ENCODE measurements around the gene IGFBP1. TPM values are rescaled to one million over a fixed set of nuclear protein-coding genes. Genes with fewer than 3 reads are reported as not detected.

IGFBP1 gene
- total and polyA plus RNA-seq, 2 of the 13 experiments (the other 11 are each of a cell fraction or from before 2014, with no cell fraction given), result 5.4 to 885 TPM

GRCh38 chr7:45885264-45885882 lies 2.9 kb upstream of the IGFBP1 start (continued):
- peak; percentile 97 for TF ChIP-seq FOXK1 (CRISPR knock-in tag; IDR thresholded peaks at IDR 0.05; ENCODE audit: borderline replicate concordance, low read depth)
- TF ChIP-seq ZNF3 (CRISPR knock-in tag; IDR thresholded peaks at IDR 0.05), result peak; percentile 95
- TF ChIP-seq MEF2D (CRISPR knock-in tag; IDR thresholded peaks at IDR 0.05), result peak; percentile 93
- peak; percentile 56; the same call in 1 of the 2 replicates for TF ChIP-seq YEATS2 (CRISPR knock-in tag; IDR thresholded peaks at IDR 0.05; ENCODE audit: borderline replicate concordance)
- peak; percentile 93 for TF ChIP-seq BCL6 (CRISPR knock-in tag; IDR thresholded peaks at IDR 0.05)
- TF ChIP-seq TBP (CRISPR knock-in tag; IDR thresholded peaks at IDR 0.05), result no peak
- no peak for TF ChIP-seq ZBTB2 (CRISPR knock-in tag; IDR thresholded peaks at IDR 0.05; ENCODE audit: low read depth)
- no peak for TF ChIP-seq ZNF569 (CRISPR knock-in tag; IDR thresholded peaks at IDR 0.05; ENCODE audit: borderline replicate concordance)
- peak; percentile 91 for TF ChIP-seq MEIS1 (CRISPR knock-in tag; IDR thresholded peaks at IDR 0.05; ENCODE audit: borderline replicate concordance)
- TF ChIP-seq JUNB (CRISPR knock-in tag; IDR thresholded peaks at IDR 0.05; ENCODE audit: borderline replicate concordance), result peak; percentile 90
- peak; percentile 42; the same call in 1 of the 2 replicates for TF ChIP-seq FOXC1 (CRISPR knock-in tag; IDR thresholded peaks at IDR 0.05; ENCODE audit: borderline replicate concordance)
- no peak for TF ChIP-seq ZFP36L2 (CRISPR knock-in tag; IDR thresholded peaks at IDR 0.05)
- TF ChIP-seq ZNF660 (CRISPR knock-in tag; IDR thresholded peaks at IDR 0.05; ENCODE audit: borderline replicate concordance, low read depth), result no peak
- TF ChIP-seq ZNF883 (CRISPR knock-in tag; IDR thresholded peaks at IDR 0.05; ENCODE audit: not compliant biosample characterization), result no peak
- no peak for TF ChIP-seq ADNP (CRISPR knock-in tag; IDR thresholded peaks at IDR 0.05)
- TF ChIP-seq ZNF614 (CRISPR knock-in tag; IDR thresholded peaks at IDR 0.05; ENCODE audit: borderline replicate concordance), result peak; percentile 98
- peak; percentile 83 for TF ChIP-seq HHEX (CRISPR knock-in tag; IDR thresholded peaks at IDR 0.05)
- TF ChIP-seq THAP9 (CRISPR knock-in tag; IDR thresholded peaks at IDR 0.05; ENCODE audit: borderline replicate concordance), result no peak
- no peak for TF ChIP-seq CENPX (CRISPR knock-in tag; IDR thresholded peaks at IDR 0.05)
- no peak for TF ChIP-seq ZSCAN12 (CRISPR knock-in tag; IDR thresholded peaks at IDR 0.05)
- 0 out of 2 replicates have a peak, but pooled peaks have one; percentile 64 for TF ChIP-seq ZNF142 (CRISPR knock-in tag; IDR thresholded peaks at IDR 0.05)

Data from HepG2 (cell line).